Neural progenitor cell (in vitro differentiated cells): ENCODE data around the gene SPACA6.

Source experiments
- EZH2 ChIP-seq: fragments of 200-600 bp; sonication (generic); IDR thresholded peaks from 2 replicates; pipeline ENCODE4 v1.6.1; 2017; ENCODE audit warnings: antibody characterized with exemption, mild to moderate bottlenecking, moderate library complexity
- EZH2phosphoT487 ChIP-seq: fragments of 200-600 bp; sonication (generic); IDR thresholded peaks from 2 replicates; pipeline ENCODE4 v1.6.1; 2017; ENCODE audit warnings: antibody characterized with exemption
- TF ChIP-seq, protein P1 (sequence below): fragments of 200-600 bp; sonication (generic); IDR thresholded peaks from 2 replicates; pipeline ENCODE4 v1.5.1; 2017; ENCODE audit warnings: antibody characterized with exemption, mild to moderate bottlenecking

DNA sequence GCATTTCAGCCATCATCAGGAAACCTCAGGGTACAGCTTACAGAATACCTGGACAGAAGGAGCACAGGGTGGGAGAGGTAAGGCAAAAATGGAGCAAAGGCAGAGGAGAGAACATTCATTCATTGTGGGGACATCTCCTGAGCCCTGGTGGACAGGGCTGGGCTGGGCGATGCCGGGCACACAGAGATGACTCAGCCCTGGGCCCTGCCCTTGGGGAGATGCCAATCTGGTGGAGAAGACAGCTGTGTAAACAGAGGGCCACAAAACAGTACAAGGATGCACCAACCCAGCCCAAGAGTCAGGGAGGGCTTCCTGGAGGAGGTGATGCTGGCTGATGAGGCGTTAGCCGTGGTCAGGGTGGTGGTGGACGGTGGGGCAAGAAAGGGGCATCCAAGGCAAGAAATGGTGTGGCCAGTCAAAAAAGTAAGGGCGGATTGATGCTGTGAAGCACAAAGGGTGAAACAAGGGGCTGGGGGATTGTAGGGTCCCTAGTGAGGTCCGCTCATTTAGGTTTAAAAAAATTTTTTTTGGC, 34.3 kb downstream of the SPACA6 start:
- TF ChIP-seq EZH2 (no peak), EZH2phosphoT487 (no peak)
- TF ChIP-seq, protein P1, sequence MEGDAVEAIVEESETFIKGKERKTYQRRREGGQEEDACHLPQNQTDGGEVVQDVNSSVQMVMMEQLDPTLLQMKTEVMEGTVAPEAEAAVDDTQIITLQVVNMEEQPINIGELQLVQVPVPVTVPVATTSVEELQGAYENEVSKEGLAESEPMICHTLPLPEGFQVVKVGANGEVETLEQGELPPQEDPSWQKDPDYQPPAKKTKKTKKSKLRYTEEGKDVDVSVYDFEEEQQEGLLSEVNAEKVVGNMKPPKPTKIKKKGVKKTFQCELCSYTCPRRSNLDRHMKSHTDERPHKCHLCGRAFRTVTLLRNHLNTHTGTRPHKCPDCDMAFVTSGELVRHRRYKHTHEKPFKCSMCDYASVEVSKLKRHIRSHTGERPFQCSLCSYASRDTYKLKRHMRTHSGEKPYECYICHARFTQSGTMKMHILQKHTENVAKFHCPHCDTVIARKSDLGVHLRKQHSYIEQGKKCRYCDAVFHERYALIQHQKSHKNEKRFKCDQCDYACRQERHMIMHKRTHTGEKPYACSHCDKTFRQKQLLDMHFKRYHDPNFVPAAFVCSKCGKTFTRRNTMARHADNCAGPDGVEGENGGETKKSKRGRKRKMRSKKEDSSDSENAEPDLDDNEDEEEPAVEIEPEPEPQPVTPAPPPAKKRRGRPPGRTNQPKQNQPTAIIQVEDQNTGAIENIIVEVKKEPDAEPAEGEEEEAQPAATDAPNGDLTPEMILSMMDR = no peak
